ENCODE data around the gene ARAP3. TPM values are rescaled to one million over a fixed set of nuclear protein-coding genes. Genes with fewer than 3 reads are reported as not detected.
A peak's percentile ranks its signal among the peaks of the same experiment; 100 is the strongest.

The ARAP3 gene
- total RNA-seq, 1 donor from 2014 or later: 39.2 TPM

GRCh38 chr5:141657404-141657803, 24.6 kb downstream of the ARAP3 start:
- H3K27ac Mint-ChIP-seq (ENCODE audit: unreplicated experiment): no peak overlapping the region
- no peak for DNase-seq (ENCODE audit: low read depth, low spot score)
- no peak overlapping the region for H3K4me3 Mint-ChIP-seq
- TF ChIP-seq CTCF (conservative IDR thresholded peaks at IDR 0.05): no peak
- no peaks in the 10 kb centered on the region for H3K9me3 Mint-ChIP-seq
- peaks cover 17% of the 10 kb centered on the region for H3K36me3 Mint-ChIP-seq (ENCODE audit: low read depth)
- no peaks in the 10 kb centered on the region for H3K27me3 Mint-ChIP-seq (ENCODE audit: low read depth)
- peaks cover under 1% of the 10 kb centered on the region for H3K4me1 Mint-ChIP-seq

GRCh38 chr5:141656396-141656795, 25.6 kb downstream of the ARAP3 start:
- H3K27ac Mint-ChIP-seq (ENCODE audit: unreplicated experiment): no peak overlapping the region
- DNase-seq (ENCODE audit: low read depth, low spot score): no peak
- H3K36me3 Mint-ChIP-seq (ENCODE audit: low read depth): peaks cover 17% of the 10 kb centered on the region
- no peaks in the 10 kb centered on the region for H3K27me3 Mint-ChIP-seq (ENCODE audit: low read depth)
- TF ChIP-seq CTCF (conservative IDR thresholded peaks at IDR 0.05): no peak
- no peaks in the 10 kb centered on the region for H3K9me3 Mint-ChIP-seq
- H3K4me1 Mint-ChIP-seq: peaks cover 6% of the 10 kb centered on the region
- H3K4me3 Mint-ChIP-seq: no peak overlapping the region

- Mint-ChIP-seq H3K27ac (ENCODE audit: unreplicated experiment) (no peak overlapping the region), H3K27me3 (ENCODE audit: low read depth) (no peaks in the 10 kb centered on the region), H3K9me3 (no peaks in the 10 kb centered on the region), H3K4me1 (peaks cover 10% of the 10 kb centered on the region), H3K36me3 (ENCODE audit: low read depth) (peaks cover 17% of the 10 kb centered on the region), H3K4me3 (no peak overlapping the region)
- TF ChIP-seq CTCF (conservative IDR thresholded peaks at IDR 0.05): no peak
- DNase-seq (ENCODE audit: low read depth, low spot score): no peak
Observed at GRCh38 chr5:141655020-141655419, 27.0 kb downstream of the ARAP3 start.

GRCh38 chr5:141654298-141654697, 27.7 kb downstream of the ARAP3 start:
- Mint-ChIP-seq H3K27ac (ENCODE audit: unreplicated experiment) (no peak overlapping the region), H3K27me3 (ENCODE audit: low read depth) (no peaks in the 10 kb centered on the region), H3K36me3 (ENCODE audit: low read depth) (peaks cover 15% of the 10 kb centered on the region), H3K4me3 (no peak overlapping the region), H3K9me3 (no peaks in the 10 kb centered on the region), H3K4me1 (peaks cover 10% of the 10 kb centered on the region)
- no peak for DNase-seq (ENCODE audit: low read depth, low spot score)
- no peak for TF ChIP-seq CTCF (conservative IDR thresholded peaks at IDR 0.05)

GRCh38 chr5:141651728-141652105, 30.3 kb downstream of the ARAP3 start:
- Mint-ChIP-seq H3K36me3 (ENCODE audit: low read depth) (peaks cover 6% of the 10 kb centered on the region), H3K4me1 (peaks cover 10% of the 10 kb centered on the region), H3K4me3 (peak overlapping the region; percentile 96), H3K9me3 (no peaks in the 10 kb centered on the region), H3K27ac (ENCODE audit: unreplicated experiment) (no peak overlapping the region), H3K27me3 (ENCODE audit: low read depth) (no peaks in the 10 kb centered on the region)
- no peak for TF ChIP-seq CTCF (conservative IDR thresholded peaks at IDR 0.05)
- no peak for DNase-seq (ENCODE audit: low read depth, low spot score)
